Body of pancreas (tissue), 4 donors: ENCODE measurements around the gene LDHAL6A.

ENCODE experiments used
- CTCF ChIP-seq, 7 experiments: fragments of 450-650 bp in 4 of 7; fragments of 200-600 bp in 3 of 7; sonication (generic) in 3 of 7; IDR thresholded peaks; one replicate each; pipeline ENCODE4 v1.5.1; 2016 to 2019; ENCODE audit warnings: antibody characterized with exemption in 7 of 7
- POLR2A ChIP-seq, 3 donors: fragments of 450-650 bp; IDR thresholded peaks; one replicate each; pipeline ENCODE4 v1.6.1; 2016; ENCODE audit warnings: antibody characterized with exemption in 3 of 3, mild to moderate bottlenecking in 2 of 3

- TF ChIP-seq POLR2A (IDR thresholded peaks at IDR 0.05) (no peak), CTCF (IDR thresholded peaks at IDR 0.05) (no peak)
Measured at GRCh38 chr11:18455686-18456372, at the start of gene LDHAL6A.
